Loucy (cell line): Measurements from ENCODE around the gene NAT14.

ENCODE experiments used
- EZH2phosphoT487 ChIP-seq: fragments of 200-600 bp; IDR thresholded peaks from 2 replicates; pipeline ENCODE4 v1.6.1; 2018; ENCODE audit warnings: antibody characterized with exemption, mild to moderate bottlenecking, moderate library complexity, borderline replicate concordance
- TF ChIP-seq, protein P1 (sequence below): fragments of 200-600 bp; sonication (generic); conservative IDR thresholded peaks from 2 replicates; pipeline ENCODE4 v1.5.1; 2014; ENCODE audit warnings: mild to moderate bottlenecking, antibody characterized with exemption, low read length

DNA sequence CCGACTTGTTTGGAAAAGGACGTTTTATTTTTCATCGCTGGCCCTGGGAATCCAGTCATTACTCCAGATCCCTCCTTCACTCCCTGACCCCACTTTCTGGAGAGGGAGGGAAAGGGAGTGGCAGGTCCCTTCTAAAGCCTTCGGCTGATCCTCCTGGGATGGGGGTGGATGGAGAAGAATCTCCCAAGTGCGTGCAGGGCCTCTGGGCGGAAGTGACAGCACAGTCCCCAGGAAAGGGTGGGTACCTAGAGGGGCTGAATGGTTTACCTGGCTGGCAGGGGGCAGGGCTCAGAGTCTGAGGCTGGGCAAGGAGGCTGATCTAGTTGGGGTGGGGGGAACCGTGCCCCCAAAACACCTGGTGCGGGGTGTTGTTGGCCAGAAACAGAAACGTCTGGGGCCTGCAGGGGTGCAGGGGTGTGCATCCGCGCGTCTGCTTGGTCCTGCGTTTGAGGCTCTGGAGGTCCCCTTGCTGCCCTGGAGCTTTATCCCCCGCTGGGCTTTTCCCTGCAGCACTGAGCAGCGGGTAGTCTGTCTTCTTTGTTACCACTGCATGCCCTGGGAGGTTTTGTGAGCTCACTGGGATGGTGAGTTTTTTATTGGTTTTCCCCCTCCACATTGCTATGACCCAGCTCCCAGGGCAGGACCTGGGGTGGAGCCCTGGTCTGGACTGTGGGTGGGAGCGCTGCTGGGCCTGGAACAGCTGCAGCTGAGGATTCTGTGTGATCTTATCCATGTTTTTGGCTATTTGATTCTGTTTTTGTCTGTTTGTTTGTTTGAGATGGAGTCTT, 11.6 kb upstream of the NAT14 start:
- TF ChIP-seq, protein P1, sequence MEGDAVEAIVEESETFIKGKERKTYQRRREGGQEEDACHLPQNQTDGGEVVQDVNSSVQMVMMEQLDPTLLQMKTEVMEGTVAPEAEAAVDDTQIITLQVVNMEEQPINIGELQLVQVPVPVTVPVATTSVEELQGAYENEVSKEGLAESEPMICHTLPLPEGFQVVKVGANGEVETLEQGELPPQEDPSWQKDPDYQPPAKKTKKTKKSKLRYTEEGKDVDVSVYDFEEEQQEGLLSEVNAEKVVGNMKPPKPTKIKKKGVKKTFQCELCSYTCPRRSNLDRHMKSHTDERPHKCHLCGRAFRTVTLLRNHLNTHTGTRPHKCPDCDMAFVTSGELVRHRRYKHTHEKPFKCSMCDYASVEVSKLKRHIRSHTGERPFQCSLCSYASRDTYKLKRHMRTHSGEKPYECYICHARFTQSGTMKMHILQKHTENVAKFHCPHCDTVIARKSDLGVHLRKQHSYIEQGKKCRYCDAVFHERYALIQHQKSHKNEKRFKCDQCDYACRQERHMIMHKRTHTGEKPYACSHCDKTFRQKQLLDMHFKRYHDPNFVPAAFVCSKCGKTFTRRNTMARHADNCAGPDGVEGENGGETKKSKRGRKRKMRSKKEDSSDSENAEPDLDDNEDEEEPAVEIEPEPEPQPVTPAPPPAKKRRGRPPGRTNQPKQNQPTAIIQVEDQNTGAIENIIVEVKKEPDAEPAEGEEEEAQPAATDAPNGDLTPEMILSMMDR = no peak
- TF ChIP-seq EZH2phosphoT487 = no peak
